HT-29 (cell line): ENCODE measurements around the gene PROSER1. TPM values are rescaled to one million over a fixed set of nuclear protein-coding genes. Genes with fewer than 3 reads are reported as not detected.

Source experiments
- total RNA-seq: library from RNA; depleted of rRNA; stranded (reverse); fragments of >200 nt; shearing (Covaris generic); gene quantifications from 2 replicates; pipeline ENCODE4 v1.2.3, GENCODE V29; 2014; rRNA removed

Gene PROSER1
- total RNA-seq, 1 experiment from 2014 or later = 34.4 TPM

Other genes with a start within 250 kb of the PROSER1 start
- not detected in 2 replicates for gene STOML3, start 47.3 kb downstream of the PROSER1 start, total RNA-seq
- 11.3 and 13.3 TPM in 2 replicates for gene NHLRC3, start 367 bp upstream of the PROSER1 start, total RNA-seq